Keratinocyte (primary cell): Measurements from ENCODE around the gene SREBF2. TPM values are rescaled to one million over a fixed set of nuclear protein-coding genes. Genes with fewer than 3 reads are reported as not detected.

Experiments used
- DNase-seq: peaks from one replicate; pipeline ENCODE4 v3.0.0-alpha.2; 2011; ENCODE audit warnings: low read depth, missing footprints, low spot score
- FAIRE-seq: peaks from 2 replicates; lab custom pipeline; 2011; peaks lifted over from hg19 to GRCh38; lab: Jason Lieb, UNC
- H2AFZ ChIP-seq: 2 replicates; pipeline ENCODE4 v1.6.0; 2012; ENCODE audit warnings: low read length, control low read depth, inconsistent platforms; ENCODE audit not compliant: control insufficient read depth
- H3K27ac ChIP-seq: 2 replicates; pipeline ENCODE4 v1.5.1; 2011; ENCODE audit warnings: low read length; ENCODE audit not compliant: control insufficient read depth, insufficient read depth
- H3K27me3 ChIP-seq: 3 replicates; pipeline ENCODE4 v1.6.0; 2011; ENCODE audit warnings: low read length; ENCODE audit not compliant: control insufficient read depth, insufficient read depth; ENCODE audit errors: extremely low read depth
- H3K36me3 ChIP-seq, 2 experiments: 2 replicates in 1 of 2; 3 replicates in 1 of 2; pipeline ENCODE4 v1.5.1; 2011; ENCODE audit warnings: low read length in 2 of 2, mild to moderate bottlenecking in 1 of 2; ENCODE audit not compliant: control insufficient read depth in 2 of 2, insufficient read depth in 2 of 2; ENCODE audit errors: extremely low read depth in 1 of 2
- H3K4me1 ChIP-seq: 3 replicates; pipeline ENCODE4 v1.5.1; 2011; ENCODE audit warnings: low read length; ENCODE audit not compliant: control insufficient read depth, insufficient read depth; ENCODE audit errors: extremely low read depth
- H3K4me2 ChIP-seq: 3 replicates; pipeline ENCODE4 v1.6.0; 2011; ENCODE audit warnings: low read depth, low read length; ENCODE audit not compliant: control insufficient read depth, insufficient read depth; ENCODE audit errors: extremely low read depth
- H3K4me3 ChIP-seq, 3 experiments: fragments of 200-600 bp in 1 of 3; sonication (generic) in 1 of 3; 2 replicates in 2 of 3; 3 replicates in 1 of 3; pipeline ENCODE4 v1.5.1; 2011 to 2016; ENCODE audit warnings: low read length in 3 of 3, mild to moderate bottlenecking in 3 of 3, control low read depth in 2 of 3, inconsistent platforms in 1 of 3, low read depth in 1 of 3, mixed read lengths in 1 of 3, mixed run types in 1 of 3, moderate library complexity in 1 of 3; ENCODE audit not compliant: control insufficient read depth in 2 of 3, insufficient read depth in 2 of 3; ENCODE audit errors: extremely low read depth in 1 of 3
- H3K79me2 ChIP-seq: 2 replicates; pipeline ENCODE4 v1.6.0; 2012; ENCODE audit warnings: low read length; ENCODE audit not compliant: control insufficient read depth, insufficient read depth
- H3K9ac ChIP-seq: 3 replicates; pipeline ENCODE4 v1.6.0; 2011; ENCODE audit warnings: low read length; ENCODE audit not compliant: control insufficient read depth, insufficient read depth; ENCODE audit errors: extremely low read depth
- H3K9me1 ChIP-seq: 3 replicates; pipeline ENCODE4 v1.6.0; 2011; ENCODE audit warnings: low read length; ENCODE audit not compliant: control insufficient read depth, insufficient read depth; ENCODE audit errors: extremely low read depth
- H3K9me3 ChIP-seq: 2 replicates; pipeline ENCODE4 v1.5.1; 2012; ENCODE audit warnings: low read depth, low read length; ENCODE audit not compliant: control insufficient read depth
- H4K20me1 ChIP-seq: 3 replicates; pipeline ENCODE4 v1.6.0; 2011; ENCODE audit warnings: low read length; ENCODE audit not compliant: control insufficient read depth, insufficient read depth; ENCODE audit errors: extremely low read depth
- EZH2 ChIP-seq: IDR thresholded peaks from one replicate; pipeline ENCODE4 v1.6.1; 2012; ENCODE audit warnings: inconsistent platforms, mild to moderate bottlenecking, low read length, moderate library complexity
- dilution Hi-C: fragments of 300-500 bp; cut with MboI; formaldehyde crosslinking; loops from one replicate; pipeline ENCODE4 v1.7.0; 2020; ENCODE audit warnings: low sequenced_read_pairs; ENCODE audit not compliant: extremely low pct_ligation_motif_present
- polyA plus RNA-seq, 5 experiments: library from polyadenylated mRNA; depleted of rRNA in 3 of 5; stranded (reverse) in 3 of 5; stranded (forward) in 1 of 5; unstranded in 1 of 5; fragments of >200 nt; gene quantifications; 1 replicate in 1 of 5; 2 replicates in 3 of 5; 3 replicates in 1 of 5; pipeline versions ENCODE4 v1.2.1 to v1.2.3, GENCODE V29; 2011 to 2012; ENCODE audit warnings: missing spikeins in 2 of 5, low read depth in 1 of 5, low replicate concordance in 1 of 5
- TF ChIP-seq, protein P1 (sequence below), 3 experiments: IDR thresholded peaks in 1 of 3; conservative IDR thresholded peaks in 1 of 3; optimal IDR thresholded peaks in 1 of 3; 2 replicates in 2 of 3; 3 replicates in 1 of 3; pipeline versions ENCODE3 to v1.5.1; 2011; ENCODE audit warnings: low read length in 3 of 3, mild to moderate bottlenecking in 3 of 3, moderate library complexity in 2 of 3, control low read depth in 1 of 3, inconsistent platforms in 1 of 3; ENCODE audit not compliant: insufficient read depth in 2 of 3; ENCODE audit errors: extremely low read depth in 1 of 3

Gene SREBF2
- polyA plus RNA-seq, 1 donor (not counting 4 experiments of a cell fraction or from before 2014, with no cell fraction given), result 57.5 TPM

DNA sequence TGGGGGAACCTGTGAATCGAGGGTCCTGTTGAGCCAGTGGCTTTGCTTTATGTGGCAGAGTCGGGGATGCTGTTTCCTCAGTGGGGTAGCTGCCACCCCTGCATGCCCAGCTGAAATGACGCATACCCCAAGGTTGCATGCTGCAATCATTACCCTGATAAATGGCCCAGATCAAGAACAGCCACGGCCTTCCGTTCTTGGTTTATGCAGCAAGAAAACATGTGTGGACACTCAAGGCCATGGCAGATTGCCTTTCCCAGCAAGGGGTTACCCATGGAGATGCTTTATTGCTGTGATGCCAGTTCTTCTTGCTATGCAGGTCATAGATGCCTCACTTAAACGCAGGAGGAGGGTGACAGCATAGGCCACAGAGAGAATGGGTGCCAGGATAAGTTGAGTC is 14.3 kb upstream of the SREBF2 start:
- Histone ChIP-seq H3K4me1 (no peaks in the 10 kb centered on the region), H2AFZ (no peak overlapping the region), H3K79me2 (no peaks in the 10 kb centered on the region), H3K9me3 (no peaks in the 10 kb centered on the region), H3K4me3 (no peak overlapping the region), H3K27ac (no peak overlapping the region), H3K4me2 (no peak overlapping the region), H3K9ac (no peak overlapping the region), H4K20me1 (no peaks in the 10 kb centered on the region), H3K9me1 (no peaks in the 10 kb centered on the region), H3K27me3 (no peaks in the 10 kb centered on the region), H3K36me3 (peaks cover under 1 to 4% of the 10 kb centered on the region in 2 experiments)
- FAIRE-seq, result no peak
- TF ChIP-seq, protein P1, sequence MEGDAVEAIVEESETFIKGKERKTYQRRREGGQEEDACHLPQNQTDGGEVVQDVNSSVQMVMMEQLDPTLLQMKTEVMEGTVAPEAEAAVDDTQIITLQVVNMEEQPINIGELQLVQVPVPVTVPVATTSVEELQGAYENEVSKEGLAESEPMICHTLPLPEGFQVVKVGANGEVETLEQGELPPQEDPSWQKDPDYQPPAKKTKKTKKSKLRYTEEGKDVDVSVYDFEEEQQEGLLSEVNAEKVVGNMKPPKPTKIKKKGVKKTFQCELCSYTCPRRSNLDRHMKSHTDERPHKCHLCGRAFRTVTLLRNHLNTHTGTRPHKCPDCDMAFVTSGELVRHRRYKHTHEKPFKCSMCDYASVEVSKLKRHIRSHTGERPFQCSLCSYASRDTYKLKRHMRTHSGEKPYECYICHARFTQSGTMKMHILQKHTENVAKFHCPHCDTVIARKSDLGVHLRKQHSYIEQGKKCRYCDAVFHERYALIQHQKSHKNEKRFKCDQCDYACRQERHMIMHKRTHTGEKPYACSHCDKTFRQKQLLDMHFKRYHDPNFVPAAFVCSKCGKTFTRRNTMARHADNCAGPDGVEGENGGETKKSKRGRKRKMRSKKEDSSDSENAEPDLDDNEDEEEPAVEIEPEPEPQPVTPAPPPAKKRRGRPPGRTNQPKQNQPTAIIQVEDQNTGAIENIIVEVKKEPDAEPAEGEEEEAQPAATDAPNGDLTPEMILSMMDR (optimal IDR thresholded peaks at IDR 0.05 in 1 of 3, IDR thresholded peaks at IDR 0.05 in 1 of 3, conservative IDR thresholded peaks at IDR 0.05 in 1 of 3; ENCODE audit: extremely low read depth in 1 of 3, insufficient read depth in 2 of 3, low read length in 3 of 3), result no peak
- TF ChIP-seq EZH2, result no peak
- DNase-seq, result no peak
- dilution Hi-C loops, result no loop called here

DNA sequence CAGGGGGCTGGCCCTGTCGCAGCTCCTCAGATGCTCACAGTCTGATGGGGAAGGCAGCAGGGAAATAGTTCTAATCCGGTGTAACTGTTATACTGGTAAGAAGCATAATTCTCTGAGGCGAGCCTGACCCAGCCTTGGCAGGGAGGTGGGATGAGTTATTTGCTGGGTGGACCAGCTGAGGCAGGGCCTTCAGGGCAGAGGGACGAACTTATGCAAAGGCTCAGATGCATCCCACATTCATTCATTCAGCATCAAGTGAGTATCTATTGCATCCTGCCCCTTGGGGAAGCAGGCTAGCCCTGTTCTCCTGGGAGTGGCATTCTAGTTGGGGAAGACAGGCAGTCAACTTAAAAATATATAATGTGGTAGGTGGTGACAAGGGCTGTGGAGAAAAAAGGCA is 13.6 kb upstream of the SREBF2 start:
- Histone ChIP-seq H3K4me1 (no peaks in the 10 kb centered on the region), H3K36me3 (peaks cover 0 to 3% of the 10 kb centered on the region in 2 experiments), H4K20me1 (no peaks in the 10 kb centered on the region), H3K9me3 (no peaks in the 10 kb centered on the region), H3K4me2 (no peak overlapping the region), H2AFZ (no peak overlapping the region), H3K9me1 (no peaks in the 10 kb centered on the region), H3K27me3 (no peaks in the 10 kb centered on the region), H3K27ac (no peak overlapping the region), H3K79me2 (no peaks in the 10 kb centered on the region), H3K9ac (no peak overlapping the region), H3K4me3 (no peak overlapping the region)
- no peak for TF ChIP-seq EZH2
- TF ChIP-seq, protein P1 (optimal IDR thresholded peaks at IDR 0.05 in 1 of 3, IDR thresholded peaks at IDR 0.05 in 1 of 3, conservative IDR thresholded peaks at IDR 0.05 in 1 of 3; ENCODE audit: extremely low read depth in 1 of 3, insufficient read depth in 2 of 3, low read length in 3 of 3), result no peak
- no peak for FAIRE-seq
- no peak for DNase-seq
- dilution Hi-C loops, result no loop called here
